MM.1S (cell line): ENCODE results near the gene MT1F.

Experiments
- EZH2 ChIP-seq: fragments of 300-600 bp; sonication (generic); optimal IDR thresholded peaks from 2 replicates; pipeline ENCODE3; 2017; ENCODE audit warnings: low read depth, mild to moderate bottlenecking, antibody characterized with exemption, low read length, mixed read lengths
- EZH2phosphoT487 ChIP-seq: fragments of 300-600 bp; sonication (generic); IDR thresholded peaks from 2 replicates; pipeline ENCODE4 v1.6.1; 2018; ENCODE audit warnings: antibody characterized with exemption, low read length
- TF ChIP-seq, protein P1 (sequence below): fragments of 300-600 bp; sonication (generic); IDR thresholded peaks from 2 replicates; pipeline ENCODE4 v1.5.1; 2016; ENCODE audit warnings: antibody characterized with exemption, low read length, mixed read lengths

DNA sequence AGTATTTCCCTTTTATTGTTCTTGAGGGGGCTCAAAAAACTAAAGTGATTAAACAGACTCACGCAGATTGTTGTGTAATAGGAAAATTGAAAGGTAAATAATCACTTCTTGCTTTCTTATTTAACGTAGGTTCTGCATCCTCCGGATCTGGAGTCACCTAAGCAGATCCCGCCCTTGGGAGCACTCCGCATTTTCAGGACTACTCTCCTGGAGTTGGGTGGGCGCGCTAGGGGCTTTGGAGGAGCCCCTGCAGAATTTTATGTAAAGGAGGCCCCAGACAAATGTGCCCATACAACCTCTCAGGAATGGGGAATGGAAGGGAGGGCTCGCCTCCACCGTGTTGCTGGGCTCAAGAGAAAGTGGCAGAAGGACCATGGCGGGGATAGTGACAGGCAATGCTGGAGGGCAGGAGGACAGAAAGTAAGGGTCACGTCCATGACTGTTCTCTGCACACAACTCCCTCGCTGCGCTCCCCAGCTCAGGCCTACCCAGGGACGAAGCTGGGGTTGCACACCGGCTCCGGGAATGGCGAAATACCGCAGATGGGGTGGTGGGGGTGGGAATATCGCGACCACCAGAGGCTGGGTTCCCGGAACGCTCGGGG is 41.0 kb upstream of the MT1F start:
- TF ChIP-seq, protein P1, sequence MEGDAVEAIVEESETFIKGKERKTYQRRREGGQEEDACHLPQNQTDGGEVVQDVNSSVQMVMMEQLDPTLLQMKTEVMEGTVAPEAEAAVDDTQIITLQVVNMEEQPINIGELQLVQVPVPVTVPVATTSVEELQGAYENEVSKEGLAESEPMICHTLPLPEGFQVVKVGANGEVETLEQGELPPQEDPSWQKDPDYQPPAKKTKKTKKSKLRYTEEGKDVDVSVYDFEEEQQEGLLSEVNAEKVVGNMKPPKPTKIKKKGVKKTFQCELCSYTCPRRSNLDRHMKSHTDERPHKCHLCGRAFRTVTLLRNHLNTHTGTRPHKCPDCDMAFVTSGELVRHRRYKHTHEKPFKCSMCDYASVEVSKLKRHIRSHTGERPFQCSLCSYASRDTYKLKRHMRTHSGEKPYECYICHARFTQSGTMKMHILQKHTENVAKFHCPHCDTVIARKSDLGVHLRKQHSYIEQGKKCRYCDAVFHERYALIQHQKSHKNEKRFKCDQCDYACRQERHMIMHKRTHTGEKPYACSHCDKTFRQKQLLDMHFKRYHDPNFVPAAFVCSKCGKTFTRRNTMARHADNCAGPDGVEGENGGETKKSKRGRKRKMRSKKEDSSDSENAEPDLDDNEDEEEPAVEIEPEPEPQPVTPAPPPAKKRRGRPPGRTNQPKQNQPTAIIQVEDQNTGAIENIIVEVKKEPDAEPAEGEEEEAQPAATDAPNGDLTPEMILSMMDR, result no peak
- TF ChIP-seq EZH2 (no peak), EZH2phosphoT487 (no peak)
